HCT116 (cell line): ENCODE measurements around the gene DDX6. TPM values are rescaled to one million over a fixed set of nuclear protein-coding genes. Genes with fewer than 3 reads are reported as not detected.

Experiments
- ATAC-seq: fragments of 200-7000 bp; cut with Tn5 transposase; 2 replicates; pipeline ENCODE4 v1.9.1; 2020; ENCODE audit warnings: mild to moderate bottlenecking, moderate library complexity
- BruUV-seq: library from RNA; stranded (reverse); fragments of 400-500 nt; replicated peaks from 2 replicates; lab custom pipeline; 2021; lab: Mats Ljungman, UMichigan
- CTCF ChIA-PET: fragments of 300-600 bp; sonication (Branson Sonifier 250); formaldehyde crosslinking; loops from one replicate; lab custom pipeline; 2021; ENCODE audit warnings: antibody characterized with exemption; lab: Charles Lee
- POLR2A ChIA-PET: fragments of 300-600, 350-600 bp; sonication (Branson Sonifier 250); formaldehyde crosslinking; loops from one replicate; lab custom pipeline; 2021; ENCODE audit warnings: antibody characterized with exemption; lab: Charles Lee
- RAD21 ChIA-PET, 2 experiments: fragments of 300-600 bp; sonication (Branson Sonifier 250); formaldehyde crosslinking; loops; one replicate each; lab custom pipeline; 2023; ENCODE audit warnings: low total read pairs in 2 of 2; ENCODE audit not compliant: uncharacterized antibody in 2 of 2, unreplicated experiment in 2 of 2, low non-redundant PET in 1 of 2; lab: Charles Lee
- DNase-seq: peaks from one replicate; pipeline ENCODE4 v3.0.0-alpha.2; 2010; ENCODE audit warnings: low read depth, low spot score
- H2AFZ ChIP-seq: fragments of 200-600 bp; shearing (Covaris generic), sonication (generic); 2 replicates; pipeline ENCODE4 v1.6.1; 2017; ENCODE audit warnings: low read depth, mixed run types, mixed read lengths, antibody characterized with exemption, low read length; ENCODE audit not compliant: poor library complexity, severe bottlenecking
- H3K27ac ChIP-seq: 2 replicates; pipeline ENCODE4 v1.5.1; 2012; ENCODE audit warnings: low read depth, low read length
- H3K27me3 ChIP-seq: fragments of 200-600 bp; sonication (generic); 2 replicates; pipeline ENCODE4 v1.6.1; 2016; ENCODE audit warnings: mixed run types, low read length, mixed read lengths; ENCODE audit not compliant: insufficient read depth
- H3K36me3 ChIP-seq, 2 experiments: fragments of 200-500 bp in 1 of 2; fragments of 200-600 bp in 1 of 2; sonication (Bioruptor generic) in 1 of 2; sonication (generic) in 1 of 2; 2 replicates each; pipeline versions ENCODE4 v1.5.1 to v1.6.1; 2014 to 2016; ENCODE audit warnings: low read length in 2 of 2, inconsistent platforms in 1 of 2, mixed read lengths in 1 of 2, mixed run types in 1 of 2; ENCODE audit not compliant: insufficient read depth in 2 of 2, control insufficient read depth in 1 of 2
- H3K4me1 ChIP-seq, 2 experiments: fragments of 200-600 bp in 1 of 2; sonication (generic) in 1 of 2; 2 replicates each; pipeline versions ENCODE4 v1.5.1 to v1.6.1; 2012 to 2017; ENCODE audit warnings: low read length in 2 of 2, inconsistent platforms in 1 of 2, mild to moderate bottlenecking in 1 of 2, mixed read lengths in 1 of 2, mixed run types in 1 of 2, moderate library complexity in 1 of 2; ENCODE audit not compliant: insufficient read depth in 2 of 2, control insufficient read depth in 1 of 2
- H3K4me2 ChIP-seq: fragments of 200-600 bp; sonication (generic); 2 replicates; pipeline ENCODE4 v1.6.1; 2017; ENCODE audit warnings: mixed run types, low read length, mixed read lengths
- H3K4me3 ChIP-seq, 2 experiments: fragments of 200-600 bp in 1 of 2; sonication (generic) in 1 of 2; replicated peaks in 1 of 2; 2 replicates each; pipeline ENCODE4 v1.5.1; 2011 to 2016; ENCODE audit warnings: low read length in 2 of 2, control low read depth in 1 of 2, low read depth in 1 of 2, mild to moderate bottlenecking in 1 of 2, mixed read lengths in 1 of 2, mixed run types in 1 of 2
- H3K79me2 ChIP-seq: fragments of 200-600 bp; sonication (generic); 2 replicates; pipeline ENCODE4 v1.6.1; 2017; ENCODE audit warnings: mild to moderate bottlenecking, mixed run types, low read length, moderate library complexity, mixed read lengths; ENCODE audit not compliant: insufficient read depth
- H3K9ac ChIP-seq: fragments of 200-600 bp; sonication (generic); 2 replicates; pipeline ENCODE4 v1.6.1; 2016; ENCODE audit warnings: low read length, mixed read lengths
- H3K9me2 ChIP-seq: fragments of 200-600 bp; sonication (generic), shearing (Covaris generic); 2 replicates; pipeline ENCODE4 v1.6.1; 2017; ENCODE audit warnings: mixed run types, mild to moderate bottlenecking, moderate library complexity; ENCODE audit not compliant: insufficient read depth
- H3K9me3 ChIP-seq, 2 experiments: fragments of 200-500 bp in 1 of 2; fragments of 200-600 bp in 1 of 2; sonication (Bioruptor generic) in 1 of 2; sonication (generic) in 1 of 2; 2 replicates each; pipeline ENCODE4 v1.6.1; 2014 to 2017; ENCODE audit warnings: low read length in 2 of 2, mixed read lengths in 2 of 2, inconsistent platforms in 1 of 2, low read depth in 1 of 2, mild to moderate bottlenecking in 1 of 2, mixed run types in 1 of 2, moderate library complexity in 1 of 2; ENCODE audit not compliant: control insufficient read depth in 1 of 2, insufficient read depth in 1 of 2
- H4K20me1 ChIP-seq: fragments of 200-600 bp; sonication (generic), shearing (Covaris generic); 2 replicates; pipeline ENCODE4 v1.6.1; 2017; ENCODE audit warnings: mixed run types, mild to moderate bottlenecking, moderate library complexity; ENCODE audit not compliant: insufficient read depth
- CEBPB ChIP-seq: IDR thresholded peaks from 2 replicates; pipeline ENCODE4 v1.6.1; 2012; ENCODE audit warnings: low read depth
- CTCF ChIP-seq, 3 experiments: fragments of 200-600 bp in 1 of 3; sonication (generic) in 1 of 3; IDR thresholded peaks in 2 of 3; conservative IDR thresholded peaks in 1 of 3; 2 replicates each; pipeline ENCODE4 v1.5.1; 2012 to 2017; ENCODE audit warnings: low read depth in 2 of 3, low read length in 2 of 3, antibody characterized with exemption in 1 of 3, borderline replicate concordance in 1 of 3, control low read depth in 1 of 3, mild to moderate bottlenecking in 1 of 3, mixed read lengths in 1 of 3, mixed run types in 1 of 3, moderate library complexity in 1 of 3; ENCODE audit not compliant: insufficient read depth in 1 of 3
- EGR1 ChIP-seq: IDR thresholded peaks from 2 replicates; pipeline ENCODE4 v1.6.1; 2012; ENCODE audit warnings: low read depth
- ELF1 ChIP-seq: IDR thresholded peaks from 2 replicates; pipeline ENCODE4 v1.6.1; 2012; ENCODE audit warnings: low read depth, borderline replicate concordance
- EZH2 ChIP-seq: fragments of 200-600 bp; sonication (generic); IDR thresholded peaks from 2 replicates; pipeline ENCODE4 v1.6.1; 2017; ENCODE audit warnings: antibody characterized with exemption, mixed run types
- EZH2phosphoT487 ChIP-seq: fragments of 200-600 bp; IDR thresholded peaks from 2 replicates; pipeline ENCODE4 v1.6.1; 2018; ENCODE audit warnings: antibody characterized with exemption, borderline replicate concordance
- POLR2A ChIP-seq: IDR thresholded peaks from 2 replicates; pipeline ENCODE4 v1.7.0; 2011; ENCODE audit warnings: borderline replicate concordance; ENCODE audit not compliant: insufficient read depth, insufficient read length; ENCODE audit errors: extremely low read depth
- POLR2AphosphoS5 ChIP-seq: IDR thresholded peaks from 2 replicates; pipeline ENCODE4 v1.6.1; 2011; ENCODE audit warnings: mild to moderate bottlenecking, low read depth, low read length, moderate library complexity
- RAD21 ChIP-seq: IDR thresholded peaks from 2 replicates; pipeline ENCODE4 v1.6.1; 2012; ENCODE audit warnings: low read depth, mild to moderate bottlenecking
- SIN3A ChIP-seq: IDR thresholded peaks from 2 replicates; pipeline ENCODE4 v1.6.1; 2012; ENCODE audit warnings: low read depth
- SP1 ChIP-seq: IDR thresholded peaks from 2 replicates; pipeline ENCODE4 v1.6.1; 2012; ENCODE audit warnings: low read depth
- SRF ChIP-seq: IDR thresholded peaks from 2 replicates; pipeline ENCODE4 v1.6.1; 2012; ENCODE audit warnings: low read depth
- TCF7L2 ChIP-seq: IDR thresholded peaks from 2 replicates; pipeline ENCODE4 v1.7.0; 2011; ENCODE audit warnings: borderline replicate concordance, inconsistent platforms; ENCODE audit not compliant: insufficient read depth, insufficient read length; ENCODE audit errors: extremely low read depth
- YY1 ChIP-seq: IDR thresholded peaks from 2 replicates; pipeline ENCODE4 v1.6.1; 2011; ENCODE audit warnings: low read length, low read depth, moderate library complexity, mild to moderate bottlenecking; ENCODE audit not compliant: insufficient replicate concordance; ENCODE audit errors: extremely low read depth
- ZNF274 ChIP-seq: fragments of 200-500 bp; sonication (Bioruptor generic); IDR thresholded peaks from 2 replicates; pipeline ENCODE4 v1.6.1; 2014; ENCODE audit warnings: mild to moderate bottlenecking, low read depth, low read length, inconsistent platforms
- intact Hi-C: fragments of 100-400 bp; cut with micrococcal nuclease; formaldehyde crosslinking; loops from 2 replicates; pipeline ENCODE4 v1.10.0; 2022
- total RNA-seq: library from RNA; stranded (reverse); gene quantifications from one replicate; pipeline ENCODE4 v1.2.1, GENCODE V29; 2021; ENCODE audit not compliant: unreplicated experiment
- TF ChIP-seq, protein P1 (sequence below): IDR thresholded peaks from 2 replicates; pipeline ENCODE4 v1.6.1; 2012
- TF ChIP-seq, protein P2 (sequence below): IDR thresholded peaks from 2 replicates; pipeline ENCODE4 v1.6.1; 2011; ENCODE audit warnings: mild to moderate bottlenecking, low read length, moderate library complexity; ENCODE audit not compliant: insufficient replicate concordance; ENCODE audit errors: extremely low read depth

DDX6 gene
- total RNA-seq, 1 experiment from 2014 or later = 150 TPM

- RAD21 ChIA-PET = no interaction called here
- intact Hi-C loops = no loop called here
- Histone ChIP-seq H3K4me2 (no peak overlapping the region), H3K36me3 (no peaks in the 10 kb centered on the region), H3K4me1 (peaks cover 15 to 21% of the 10 kb centered on the region in 2 experiments), H2AFZ (no peak overlapping the region), H3K79me2 (no peaks in the 10 kb centered on the region), H3K9me3 (no peaks in the 10 kb centered on the region), H3K9me2 (no peaks in the 10 kb centered on the region), H3K9ac (no peak overlapping the region), H3K27ac (no peak overlapping the region), H3K4me3 (no peak overlapping the region), H4K20me1 (no peaks in the 10 kb centered on the region), H3K27me3 (no peaks in the 10 kb centered on the region)
- no peak for ATAC-seq
- DNase-seq = no peak
- no peak for TF ChIP-seq SIN3A
- TF ChIP-seq CTCF (IDR thresholded peaks at IDR 0.05 in 2 of 3, conservative IDR thresholded peaks at IDR 0.05 in 1 of 3; ENCODE audit: borderline replicate concordance in 1 of 3, insufficient read depth in 1 of 3, low read depth in 2 of 3, low read length in 2 of 3) = no peak
- TF ChIP-seq RAD21 = no peak
- TF ChIP-seq, protein P1, sequence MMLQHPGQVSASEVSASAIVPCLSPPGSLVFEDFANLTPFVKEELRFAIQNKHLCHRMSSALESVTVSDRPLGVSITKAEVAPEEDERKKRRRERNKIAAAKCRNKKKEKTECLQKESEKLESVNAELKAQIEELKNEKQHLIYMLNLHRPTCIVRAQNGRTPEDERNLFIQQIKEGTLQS = no peak
- no peak for TF ChIP-seq TCF7L2
- no peak for TF ChIP-seq SRF
- TF ChIP-seq POLR2A = no peak
- TF ChIP-seq EZH2 = no peak
- POLR2A ChIA-PET = no interaction called here
- BruUV-seq = no TSS peak
- CTCF ChIA-PET = no interaction called here
Measured at GRCh38 chr11:118818130-118818529, 27.2 kb upstream of the DDX6 start.

DNA sequence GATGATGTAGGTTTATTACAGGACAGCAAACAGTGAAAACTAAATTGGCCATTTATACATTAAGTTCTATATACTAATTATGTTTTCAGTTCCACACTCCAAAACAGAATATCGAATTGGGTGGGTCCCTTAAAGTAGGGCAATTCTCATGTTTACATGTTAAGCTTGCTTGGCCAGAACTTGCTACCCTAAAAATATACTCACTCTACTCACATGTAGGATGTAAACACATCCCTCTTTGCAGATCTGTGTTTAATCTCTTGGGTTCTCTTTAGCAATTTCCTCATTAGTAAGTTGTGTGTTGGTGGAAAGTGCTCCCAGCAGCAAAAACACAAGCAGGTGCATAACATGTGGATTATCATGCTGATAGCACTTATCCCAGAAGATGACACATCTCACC is 22.6 kb upstream of the DDX6 start:
- no peaks in the 10 kb centered on the region for H3K27me3 ChIP-seq

More for the DNA sequence above, 22.6 kb upstream of the DDX6 start:
- no peaks in the 10 kb centered on the region for H3K9me2 ChIP-seq
- RAD21 ChIA-PET = no interaction called here
- H3K9me3 ChIP-seq = no peaks in the 10 kb centered on the region
- CTCF ChIA-PET = no interaction called here
- intact Hi-C loops = no loop called here
- H3K36me3 ChIP-seq = no peaks in the 10 kb centered on the region
- TF ChIP-seq YY1 (no peak), SRF (no peak), POLR2AphosphoS5 (no peak), POLR2A (no peak), CEBPB (no peak), EZH2phosphoT487 (no peak), ELF1 (no peak), SIN3A (no peak), TCF7L2 (no peak), EGR1 (no peak), SP1 (no peak), ZNF274 (no peak)
- TF ChIP-seq, protein P2, sequence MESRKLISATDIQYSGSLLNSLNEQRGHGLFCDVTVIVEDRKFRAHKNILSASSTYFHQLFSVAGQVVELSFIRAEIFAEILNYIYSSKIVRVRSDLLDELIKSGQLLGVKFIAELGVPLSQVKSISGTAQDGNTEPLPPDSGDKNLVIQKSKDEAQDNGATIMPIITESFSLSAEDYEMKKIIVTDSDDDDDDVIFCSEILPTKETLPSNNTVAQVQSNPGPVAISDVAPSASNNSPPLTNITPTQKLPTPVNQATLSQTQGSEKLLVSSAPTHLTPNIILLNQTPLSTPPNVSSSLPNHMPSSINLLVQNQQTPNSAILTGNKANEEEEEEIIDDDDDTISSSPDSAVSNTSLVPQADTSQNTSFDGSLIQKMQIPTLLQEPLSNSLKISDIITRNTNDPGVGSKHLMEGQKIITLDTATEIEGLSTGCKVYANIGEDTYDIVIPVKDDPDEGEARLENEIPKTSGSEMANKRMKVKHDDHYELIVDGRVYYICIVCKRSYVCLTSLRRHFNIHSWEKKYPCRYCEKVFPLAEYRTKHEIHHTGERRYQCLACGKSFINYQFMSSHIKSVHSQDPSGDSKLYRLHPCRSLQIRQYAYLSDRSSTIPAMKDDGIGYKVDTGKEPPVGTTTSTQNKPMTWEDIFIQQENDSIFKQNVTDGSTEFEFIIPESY = no peak
- no peak for ATAC-seq
- H2AFZ ChIP-seq = no peak overlapping the region
- H3K27ac ChIP-seq = no peak overlapping the region
- BruUV-seq = no TSS peak
- H3K9ac ChIP-seq = no peak overlapping the region
- no peaks in the 10 kb centered on the region for H3K4me1 ChIP-seq
- no peaks in the 10 kb centered on the region for H4K20me1 ChIP-seq
- DNase-seq = no peak
- H3K79me2 ChIP-seq = no peaks in the 10 kb centered on the region
- no peak overlapping the region for H3K4me2 ChIP-seq
- POLR2A ChIA-PET = no interaction called here
- H3K4me3 ChIP-seq = no peak overlapping the region
